Activated CD4-positive, alpha-beta T cell treated with anti-CD3 and anti-CD28 coated beads, Interleukin-2, Interleukin-4, amounts not matched to agents 100 ng/mL and 50 ng/mL, durations not matched to agents 16 hours and 8 hours (primary cell): ENCODE data around the gene FXYD4.
A peak's percentile ranks its signal among the peaks of the same experiment; 100 is the strongest.

Source experiments
- DNase-seq: peaks from one replicate; pipeline ENCODE4 v3.0.0-alpha.2; 2020; ENCODE audit warnings: low spot score

Gene FXYD4

GRCh38 chr10:43344051-43344450, 27.4 kb upstream of the FXYD4 start:
- no peak for DNase-seq

- DNase-seq = no peak
Observed at GRCh38 chr10:43347997-43348396, 23.4 kb upstream of the FXYD4 start.

DNA sequence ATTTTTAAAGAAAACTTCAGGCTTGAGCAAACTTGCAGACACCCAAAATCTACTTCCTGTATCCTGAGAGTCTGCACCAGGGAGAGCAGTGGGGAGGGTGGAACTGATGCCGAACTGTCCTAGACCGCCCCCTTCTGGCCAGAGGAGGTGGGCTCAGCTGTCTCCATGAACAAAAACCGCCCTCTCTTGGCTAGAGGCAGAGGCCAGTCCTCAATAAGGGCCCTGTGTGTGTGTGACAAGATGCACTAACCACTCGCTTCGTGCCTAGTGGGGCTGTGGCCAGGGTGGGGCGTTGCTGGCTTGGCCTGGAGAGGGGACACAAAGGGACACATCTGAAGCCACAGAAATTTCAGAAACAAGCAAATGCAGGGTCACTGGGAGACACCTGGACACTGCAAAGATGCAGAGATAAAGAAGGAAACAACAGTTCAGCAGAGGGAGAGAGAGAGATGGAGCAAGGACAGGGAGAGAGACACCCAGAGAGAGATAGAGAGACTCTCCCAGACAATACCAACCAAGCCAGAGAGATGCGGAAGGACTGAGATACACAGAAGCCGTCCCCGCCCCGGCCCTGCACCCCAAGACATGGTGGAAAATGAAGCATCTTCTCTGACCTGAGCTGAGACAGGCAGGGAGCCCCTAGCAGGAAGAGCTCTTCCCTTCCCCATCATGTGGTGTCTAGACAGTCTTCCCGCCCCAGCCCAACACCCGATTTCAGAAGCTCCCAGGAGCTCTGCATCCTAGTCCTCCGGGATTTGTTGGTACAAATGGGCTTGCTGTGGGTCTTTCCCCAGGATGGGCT, 22.7 kb upstream of the FXYD4 start:
- DNase-seq = peak; percentile 90

DNA sequence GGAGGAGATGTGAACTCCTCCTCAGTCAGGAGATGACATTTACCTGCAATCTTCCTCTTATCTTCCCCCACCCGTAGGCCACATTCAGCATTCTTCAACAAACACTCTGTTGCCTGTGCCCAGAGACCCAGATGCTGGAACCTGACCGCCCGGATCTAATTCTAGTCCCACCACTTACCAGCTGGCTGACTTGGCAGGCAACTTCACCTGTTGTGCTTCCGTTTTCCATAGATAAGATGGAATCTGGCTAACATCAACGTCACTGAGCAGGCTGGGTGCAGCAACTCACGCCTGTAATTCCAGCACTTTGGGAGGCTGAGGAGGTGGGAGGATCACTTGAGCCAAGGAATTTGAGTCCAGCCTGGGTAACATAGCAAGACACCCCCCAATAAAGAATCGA, 21.3 kb upstream of the FXYD4 start:
- no peak for DNase-seq

- no peak for DNase-seq
Observed at GRCh38 chr10:43350686-43351085, 20.8 kb upstream of the FXYD4 start.

DNA sequence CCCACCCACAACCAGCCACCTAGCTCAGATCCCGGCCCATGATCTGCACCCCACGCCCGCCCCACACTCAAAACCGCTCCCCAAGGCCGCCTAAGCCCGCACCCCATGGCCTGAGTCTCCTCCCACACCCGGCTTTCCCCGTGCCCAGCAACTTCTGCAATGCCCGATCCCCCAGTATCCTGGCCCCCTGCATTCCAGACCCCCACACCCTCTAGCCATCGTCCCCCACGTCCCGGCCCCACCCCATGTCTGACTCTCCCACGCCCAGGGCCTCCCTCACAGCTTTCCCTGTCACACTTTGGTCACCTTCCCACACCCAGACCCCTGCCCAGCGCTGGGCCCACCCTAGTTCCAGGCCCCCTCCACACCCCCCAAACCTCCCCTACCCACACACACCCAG, 20.1 kb upstream of the FXYD4 start:
- DNase-seq = no peak

DNA sequence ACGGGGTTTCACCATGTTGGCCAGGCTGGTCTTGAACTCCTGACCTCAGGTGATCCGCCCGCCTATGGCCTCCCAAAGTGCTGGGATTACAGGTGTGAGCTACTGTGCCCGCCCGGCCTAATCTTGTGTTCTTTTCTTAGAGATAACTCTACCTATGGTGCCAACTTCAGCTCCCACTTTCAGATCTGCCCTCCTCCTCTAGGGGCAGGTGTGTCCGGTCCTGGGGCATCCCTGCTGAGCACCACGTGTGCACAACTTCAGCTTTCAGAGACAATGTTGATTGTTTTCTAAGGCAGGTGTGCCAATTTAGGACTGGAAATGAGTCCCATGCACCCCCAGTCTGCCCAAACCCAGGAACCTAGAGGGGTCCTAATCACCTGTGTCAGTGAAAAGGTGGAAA, 18.5 kb upstream of the FXYD4 start:
- DNase-seq = no peak

DNA sequence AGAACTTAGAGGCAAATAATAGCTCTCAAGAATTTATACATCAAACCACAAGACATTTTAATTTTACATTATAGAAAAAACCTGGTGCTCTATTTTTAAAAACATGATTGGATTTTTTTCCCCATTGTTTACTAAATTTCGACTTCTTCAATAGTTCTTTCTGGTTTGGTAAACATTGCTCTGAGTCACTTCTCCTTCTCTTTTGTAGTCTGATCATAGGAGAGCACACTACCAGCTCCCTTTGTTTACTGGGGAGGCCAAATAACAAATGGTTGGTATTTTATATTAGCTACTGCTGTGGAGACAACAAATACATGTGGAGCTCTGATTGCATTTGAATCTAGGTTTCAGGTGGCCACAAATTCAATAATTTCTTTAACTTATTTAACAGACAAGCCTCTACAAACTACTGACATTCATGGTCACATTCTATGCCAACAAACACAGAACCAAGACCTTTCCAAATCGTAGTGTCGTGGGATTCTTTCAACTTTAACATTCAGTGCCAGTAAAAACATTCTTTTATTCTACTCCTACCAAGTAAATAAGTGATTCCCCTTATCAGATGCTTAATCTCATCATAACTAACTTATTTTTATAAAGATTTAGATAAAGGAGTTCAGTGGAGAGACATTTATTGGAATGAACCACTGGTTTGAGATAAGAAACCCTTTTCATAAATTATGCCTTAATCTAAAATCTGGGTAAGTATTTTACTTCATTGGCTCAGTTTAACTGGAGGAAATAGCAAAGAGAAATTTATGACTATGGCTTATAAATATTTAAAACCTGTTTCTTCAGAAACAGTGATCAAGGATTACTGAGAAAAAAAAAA, 17.7 kb upstream of the FXYD4 start:
- DNase-seq = no peak

DNA sequence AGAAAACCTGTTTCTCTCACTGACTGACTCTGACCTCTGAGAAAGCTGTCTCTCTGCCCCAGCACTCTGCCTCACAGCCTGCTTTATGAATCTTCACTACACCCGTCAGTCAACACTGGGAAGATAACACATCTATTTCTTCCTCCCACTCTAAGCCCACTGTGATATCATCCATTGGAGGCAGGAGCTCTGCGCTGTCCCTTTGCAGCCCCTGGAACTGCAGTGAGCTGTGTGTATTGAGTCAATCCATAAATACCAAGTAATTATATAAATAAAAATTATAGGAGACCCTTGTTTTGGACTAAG, 17.2 kb upstream of the FXYD4 start:
- no peak for DNase-seq

DNA sequence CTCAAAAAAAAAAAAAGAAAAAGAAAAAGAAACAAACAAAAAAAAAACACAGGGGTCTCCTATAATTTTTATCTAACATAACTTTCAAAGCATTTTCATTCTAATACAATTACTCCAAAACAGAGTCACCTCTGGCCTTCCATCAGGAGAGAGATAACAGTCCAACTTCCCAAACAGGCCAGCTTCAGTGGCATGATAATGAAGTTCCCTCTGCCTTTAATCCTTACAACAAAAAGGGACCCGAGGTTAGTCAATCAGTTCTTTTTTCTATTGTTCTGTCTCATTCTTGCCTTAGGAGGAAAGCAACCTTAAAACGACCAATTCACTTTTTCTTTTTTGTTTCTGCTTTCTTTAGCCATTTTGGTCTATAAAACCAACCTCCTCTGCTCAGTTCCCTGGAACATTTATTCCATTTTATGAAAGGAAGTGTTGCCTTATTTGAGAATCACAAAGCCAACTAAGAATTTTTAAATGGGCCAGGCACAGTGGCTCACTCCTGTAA, 16.5 kb upstream of the FXYD4 start:
- no peak for DNase-seq

- peak; percentile 25 for DNase-seq
Observed at GRCh38 chr10:43355749-43356371, 15.6 kb upstream of the FXYD4 start.

DNA sequence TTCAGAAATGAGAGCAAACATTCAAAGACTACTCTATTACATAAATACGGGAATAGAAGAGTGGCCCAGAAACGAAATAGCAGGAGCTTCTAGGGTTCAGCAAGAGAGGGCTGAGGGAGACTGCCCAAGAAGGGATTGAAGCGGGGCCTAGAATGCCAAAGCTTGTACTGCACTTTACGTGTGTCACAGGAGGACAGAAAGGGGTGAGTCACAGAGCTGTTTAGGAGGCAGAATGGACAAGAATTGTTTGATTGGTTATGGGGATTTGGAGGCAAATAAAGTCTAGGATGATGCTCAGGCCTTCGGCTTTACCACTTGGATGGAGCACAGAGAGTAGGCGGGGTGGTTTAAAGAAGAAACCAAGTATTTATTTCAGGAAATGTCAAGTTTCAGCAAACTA, 11.3 kb upstream of the FXYD4 start:
- DNase-seq = no peak

DNA sequence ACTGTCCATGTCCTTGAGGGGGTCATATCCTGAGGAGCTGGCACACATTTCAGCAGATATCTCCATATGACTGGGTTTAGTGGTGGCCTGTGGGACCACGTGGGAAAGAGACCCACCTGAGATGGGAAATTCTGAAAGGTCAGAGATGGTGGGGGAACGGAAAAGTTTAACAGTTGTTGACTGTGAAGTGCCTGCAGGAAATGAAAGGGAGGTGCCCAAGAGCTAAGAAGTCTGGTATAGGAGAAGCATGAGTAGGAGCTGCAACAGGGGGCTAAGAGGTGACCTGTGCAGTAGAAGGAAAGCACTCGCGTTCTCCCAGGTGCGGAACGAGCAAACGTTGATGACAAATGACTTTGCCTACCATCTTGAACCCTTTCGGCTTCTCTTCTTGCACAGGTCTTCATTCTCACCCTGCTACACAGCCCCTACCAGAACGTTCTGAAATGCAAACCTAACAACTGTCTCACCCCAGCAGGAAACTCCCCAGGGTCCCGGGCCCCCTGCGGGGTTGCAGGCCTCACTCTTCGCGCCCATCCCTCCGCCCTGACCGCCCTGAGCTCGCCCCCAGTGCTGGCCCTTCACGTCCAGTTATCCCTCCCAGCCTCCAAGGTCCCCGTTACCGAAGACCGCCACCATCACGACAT, 9.8 kb upstream of the FXYD4 start:
- DNase-seq = no peak

DNA sequence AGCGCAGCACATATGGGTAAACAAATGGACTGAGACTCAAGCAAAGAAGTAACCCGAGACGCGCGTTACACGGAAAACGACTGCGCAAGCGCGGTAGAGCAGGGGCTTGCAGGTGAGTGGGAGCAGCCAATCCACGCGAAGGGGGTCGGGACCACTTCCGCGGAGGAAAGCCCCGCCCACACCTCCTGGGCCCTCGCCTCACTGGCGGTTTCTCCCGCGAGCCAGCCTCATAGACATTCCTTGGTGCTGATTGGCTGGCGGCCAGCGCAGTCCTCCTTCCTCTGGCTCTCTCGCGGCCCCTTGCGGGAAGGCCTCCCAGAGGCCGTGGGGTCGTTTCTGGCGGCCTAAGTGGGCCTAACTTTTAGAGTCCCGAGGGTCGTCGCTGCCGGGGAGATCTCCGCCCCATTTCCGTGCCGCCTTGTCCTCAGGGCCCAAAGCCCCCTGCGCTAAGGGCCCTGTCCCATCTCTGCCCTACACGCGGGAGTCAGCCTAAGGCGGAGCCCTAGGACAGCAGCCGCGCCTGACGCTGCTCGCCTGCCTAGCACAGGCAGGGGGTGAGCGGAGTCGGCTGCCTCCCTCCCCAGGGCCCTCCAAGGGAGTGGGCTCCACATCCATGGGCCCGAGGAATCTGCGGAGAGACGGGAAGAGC, 9.1 kb upstream of the FXYD4 start:
- DNase-seq = peak; percentile 99

DNA sequence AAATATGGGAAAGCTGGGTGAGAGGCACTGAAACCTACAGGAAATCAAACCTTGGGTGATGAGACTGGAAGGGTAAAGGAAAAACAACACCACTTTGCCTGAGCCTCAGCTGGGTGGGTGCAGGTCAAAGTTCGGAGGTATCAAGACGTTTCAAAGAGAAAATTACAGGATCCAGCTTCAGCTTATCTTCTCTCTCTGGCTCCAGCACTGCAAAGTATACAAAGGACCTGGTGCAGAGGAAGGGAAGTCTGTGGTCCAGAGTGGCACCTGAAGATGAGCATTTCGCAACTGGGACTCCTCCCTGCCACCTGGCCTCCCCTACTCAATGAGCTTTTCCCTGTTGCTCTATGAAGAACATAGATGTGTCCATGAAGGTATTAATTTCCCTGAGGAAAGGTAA, 6.4 kb upstream of the FXYD4 start:
- DNase-seq = no peak

- DNase-seq = no peak
Observed at GRCh38 chr10:43369921-43370320, 1.5 kb upstream of the FXYD4 start.

DNA sequence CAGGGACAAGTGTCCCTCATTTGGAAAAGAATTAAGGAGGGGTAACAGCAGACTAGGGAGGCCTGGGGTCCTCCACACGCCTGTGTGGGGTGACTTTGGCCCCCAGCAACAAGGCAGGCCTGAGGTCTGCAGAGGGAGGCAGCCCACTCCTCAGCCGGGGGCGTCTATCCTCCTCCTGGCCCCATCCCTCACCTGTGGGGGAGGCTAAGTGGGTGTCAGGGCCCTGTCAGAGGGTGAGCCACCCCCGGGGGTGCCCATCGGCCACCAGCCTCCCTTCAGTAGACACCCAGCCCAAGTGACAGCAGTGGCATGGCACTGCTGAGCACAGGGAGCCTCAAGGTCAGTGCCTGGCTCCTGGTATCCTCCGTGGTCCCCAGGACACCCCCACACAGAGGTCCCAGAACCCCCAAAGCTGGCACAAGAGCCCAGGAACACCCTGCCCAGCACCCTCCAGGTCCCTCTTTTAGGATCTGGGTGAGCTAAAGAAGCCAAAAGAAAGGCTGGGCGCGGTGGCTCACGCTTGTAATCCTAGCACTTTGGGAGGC, 693 bp upstream of the FXYD4 start:
- DNase-seq = no peak

DNA sequence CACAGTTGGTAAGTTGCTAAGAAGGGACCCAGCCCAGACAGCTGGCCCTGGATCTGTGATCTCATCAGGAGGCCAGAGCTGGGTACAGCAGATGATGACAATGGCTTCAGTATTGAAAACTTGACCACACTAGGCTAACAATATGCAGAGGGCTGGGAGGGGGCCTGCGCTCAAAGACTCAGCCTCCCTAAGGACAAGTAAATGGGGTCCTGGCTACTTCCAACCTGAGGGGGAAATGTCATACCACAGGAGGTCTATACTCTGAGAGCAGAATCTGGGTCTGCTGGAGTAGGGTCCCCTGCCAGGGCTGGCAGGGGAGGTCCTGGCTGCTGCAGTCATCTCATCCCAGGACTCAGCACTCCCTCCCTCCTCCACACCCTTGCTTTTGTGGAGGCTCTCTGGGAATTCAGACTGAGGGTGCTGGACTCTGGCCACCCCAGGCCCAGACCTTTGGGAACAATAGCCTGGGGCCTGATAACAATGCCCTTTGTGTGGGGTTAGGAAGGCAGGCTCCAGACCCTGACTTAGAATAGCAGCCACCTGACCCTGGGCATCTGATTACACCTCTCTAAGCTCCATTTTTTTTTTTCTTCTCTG, 1.4 kb downstream of the FXYD4 start:
- DNase-seq = no peak

DNA sequence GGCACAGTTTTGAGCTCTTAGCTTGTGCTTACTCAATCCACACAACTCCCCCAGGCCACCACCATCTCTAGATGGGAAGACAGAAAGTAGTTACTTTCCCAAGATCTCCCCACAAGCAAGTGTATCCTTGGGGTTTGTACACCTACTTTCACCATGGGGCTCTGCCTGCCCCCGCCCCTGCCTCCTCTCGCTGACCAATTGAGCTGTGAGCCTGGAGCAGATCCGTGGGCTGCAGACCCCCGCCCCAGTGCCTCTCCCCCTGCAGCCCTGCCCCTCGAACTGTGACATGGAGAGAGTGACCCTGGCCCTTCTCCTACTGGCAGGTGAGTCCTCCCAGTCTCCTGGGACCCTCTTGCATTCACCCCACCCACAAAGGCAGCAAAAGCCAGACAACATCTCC, 2.0 kb downstream of the FXYD4 start:
- DNase-seq = no peak

DNA sequence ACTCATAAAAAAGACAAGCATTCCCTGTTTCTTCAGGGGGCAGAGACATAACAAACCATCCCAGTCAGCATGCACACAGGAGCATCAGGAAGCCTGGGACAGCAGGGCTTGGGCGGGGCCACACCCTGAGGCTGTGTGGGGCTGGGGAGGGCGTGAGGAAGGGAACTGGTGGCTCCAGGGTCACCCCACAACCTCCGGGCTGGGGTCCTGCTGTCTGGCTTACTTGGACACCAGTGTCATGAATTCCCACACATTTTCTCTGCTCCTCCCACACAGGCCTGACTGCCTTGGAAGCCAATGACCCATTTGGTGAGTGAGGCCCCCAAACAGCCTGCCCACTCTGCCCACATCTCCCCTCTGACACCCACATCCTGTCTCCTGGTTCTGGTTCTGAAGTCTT, 2.8 kb downstream of the FXYD4 start:
- DNase-seq = no peak

- no peak for DNase-seq
Observed at GRCh38 chr10:43375401-43376020, 4.1 kb downstream of the FXYD4 start.
